ENCODE measurements around the gene IFNL4. TPM values are rescaled to one million over a fixed set of nuclear protein-coding genes. Genes with fewer than 3 reads are reported as not detected.

IFNL4 gene
- total and polyA plus RNA-seq, 8 donors = 0.09 TPM; not detected in 7

GRCh38 chr19:39240421-39240820 is 8.2 kb downstream of the IFNL4 start:
- WGBS, 2 donors = 93 to 94% methylated on average over 7 of the region's 7 CpGs
- ATAC-seq (no peak), DNase-seq (no peak), FAIRE-seq (no peak)
- H3K9me3 ChIP-seq = no peaks in the 10 kb centered on the region
- intact Hi-C loops (cut with DNase I) = no loop called here
- peaks cover 0 to 4% (median 0%) of the 10 kb centered on the region in 3 donors for H3K4me1 ChIP-seq
- H3K27ac ChIP-seq = no peak overlapping the region
- TF ChIP-seq, protein P1, sequence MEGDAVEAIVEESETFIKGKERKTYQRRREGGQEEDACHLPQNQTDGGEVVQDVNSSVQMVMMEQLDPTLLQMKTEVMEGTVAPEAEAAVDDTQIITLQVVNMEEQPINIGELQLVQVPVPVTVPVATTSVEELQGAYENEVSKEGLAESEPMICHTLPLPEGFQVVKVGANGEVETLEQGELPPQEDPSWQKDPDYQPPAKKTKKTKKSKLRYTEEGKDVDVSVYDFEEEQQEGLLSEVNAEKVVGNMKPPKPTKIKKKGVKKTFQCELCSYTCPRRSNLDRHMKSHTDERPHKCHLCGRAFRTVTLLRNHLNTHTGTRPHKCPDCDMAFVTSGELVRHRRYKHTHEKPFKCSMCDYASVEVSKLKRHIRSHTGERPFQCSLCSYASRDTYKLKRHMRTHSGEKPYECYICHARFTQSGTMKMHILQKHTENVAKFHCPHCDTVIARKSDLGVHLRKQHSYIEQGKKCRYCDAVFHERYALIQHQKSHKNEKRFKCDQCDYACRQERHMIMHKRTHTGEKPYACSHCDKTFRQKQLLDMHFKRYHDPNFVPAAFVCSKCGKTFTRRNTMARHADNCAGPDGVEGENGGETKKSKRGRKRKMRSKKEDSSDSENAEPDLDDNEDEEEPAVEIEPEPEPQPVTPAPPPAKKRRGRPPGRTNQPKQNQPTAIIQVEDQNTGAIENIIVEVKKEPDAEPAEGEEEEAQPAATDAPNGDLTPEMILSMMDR (IDR thresholded peaks at IDR 0.05) = no peak
- H3K4me3 ChIP-seq = no peak overlapping the region
- H3K36me3 ChIP-seq = no peaks in the 10 kb centered on the region
- no peaks in the 10 kb centered on the region for H3K27me3 ChIP-seq

GRCh38 chr19:39238944-39239343 is 9.7 kb downstream of the IFNL4 start:
- Histone ChIP-seq H3K36me3 (no peaks in the 10 kb centered on the region), H3K9me3 (no peaks in the 10 kb centered on the region), H3K4me1 (peaks cover 0 to 4% (median 0%) of the 10 kb centered on the region in 3 donors), H3K27me3 (no peaks in the 10 kb centered on the region), H3K4me3 (no peak overlapping the region), H3K27ac (no peak overlapping the region)
- 91 to 96% methylated on average over 6 of the region's 6 CpGs for WGBS, 2 donors
- FAIRE-seq (no peak), ATAC-seq (no peak), DNase-seq (no peak)
- TF ChIP-seq, protein P1 (IDR thresholded peaks at IDR 0.05) = no peak
- intact Hi-C loops (cut with DNase I) = no loop called here

- peak overlapping the region in 3 of 4 donors; percentile 30 to 69 (median 53) for H3K27ac ChIP-seq
- H3K27me3 ChIP-seq = no peaks in the 10 kb centered on the region
- peaks cover 0 to 4% (median 0%) of the 10 kb centered on the region in 3 donors for H3K4me1 ChIP-seq
- H3K9me3 ChIP-seq = no peaks in the 10 kb centered on the region
- TF ChIP-seq, protein P1 (IDR thresholded peaks at IDR 0.05) = no peak
- intact Hi-C loops (cut with DNase I) = no loop called here
- ATAC-seq (no peak), FAIRE-seq (no peak), DNase-seq (no peak)
- H3K4me3 ChIP-seq = peak overlapping the region in 2 of 4 donors; percentile 1 to 15
- H3K36me3 ChIP-seq = no peaks in the 10 kb centered on the region
- WGBS, 2 donors = 84 to 87% methylated on average over 6 of the region's 6 CpGs
Measured at GRCh38 chr19:39238209-39238608, 10.4 kb downstream of the IFNL4 start.

DNA sequence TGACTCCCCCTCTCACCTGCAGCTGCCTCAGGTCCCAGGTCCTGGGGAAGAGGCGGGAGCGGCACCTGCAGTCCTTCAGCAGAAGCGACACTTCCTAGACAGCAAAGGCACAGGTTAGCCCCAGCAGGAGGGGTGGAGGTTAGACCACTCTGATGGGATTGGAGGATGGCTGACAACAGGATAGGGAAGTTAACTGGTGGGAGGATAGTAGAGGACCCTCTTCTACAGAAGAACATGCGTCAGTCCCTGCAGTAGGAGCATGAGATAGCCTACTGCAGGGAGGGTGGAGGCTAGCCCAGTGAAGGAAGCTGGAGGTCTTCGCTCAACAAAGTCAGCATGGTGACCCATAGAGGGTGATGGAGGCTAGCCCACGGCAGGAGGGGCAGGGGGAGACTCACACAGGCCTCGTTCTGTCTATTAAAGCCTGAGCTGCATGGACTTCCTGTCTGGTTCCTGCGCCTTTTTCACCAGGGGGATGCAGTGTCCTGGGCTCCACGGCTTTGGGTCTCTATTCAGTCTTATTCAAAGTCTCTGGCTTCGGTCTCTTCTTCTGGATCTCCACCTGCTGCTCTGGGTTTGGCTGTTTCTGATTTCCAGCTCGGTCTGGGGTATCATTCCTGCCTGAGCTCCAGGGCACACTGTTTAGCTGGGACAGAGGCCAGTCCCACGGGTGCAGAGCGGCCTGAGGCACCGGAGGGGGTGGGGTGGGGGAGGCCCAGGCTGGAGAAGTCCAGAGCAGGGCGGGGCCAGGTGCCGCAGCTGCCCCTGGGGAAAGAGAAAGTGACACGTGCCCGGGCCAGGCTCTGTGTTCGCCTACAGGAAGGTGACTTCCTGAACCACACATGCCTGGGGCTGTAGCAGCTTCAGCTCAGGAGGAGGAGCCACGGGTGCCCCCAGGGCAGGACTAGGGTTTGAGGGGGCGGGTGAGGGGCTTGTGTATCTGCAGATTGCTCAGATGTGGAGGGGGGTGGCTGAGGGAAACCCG is 11.2 kb downstream of the IFNL4 start:
- H3K4me3 ChIP-seq = peak overlapping the region in 2 of 4 donors; percentile 1 to 15
- no peaks in the 10 kb centered on the region for H3K36me3 ChIP-seq
- intact Hi-C loops (cut with DNase I) = no loop called here
- WGBS, 2 donors = 34 to 36% methylated on average over 22 of the region's 22 CpGs
- peak overlapping the region in 3 of 4 donors; percentile 30 to 69 (median 53) for H3K27ac ChIP-seq
- H3K9me3 ChIP-seq = no peaks in the 10 kb centered on the region
- peaks cover 0 to 4% (median 0%) of the 10 kb centered on the region in 3 donors for H3K4me1 ChIP-seq
- TF ChIP-seq, protein P1 (IDR thresholded peaks at IDR 0.05) = no peak
- DNase-seq (peak; percentile 89 to 97 (median 92)), ATAC-seq (peak; percentile 99 to 100 (median 100)), FAIRE-seq (no peak)
- no peaks in the 10 kb centered on the region for H3K27me3 ChIP-seq
